Measurements from ENCODE around the gene RGPD5.
"Not testable (repeated sequence)": the region's sequence is repeated elsewhere in the genome, so short reads cannot be mapped to it uniquely, and the experiment has no call there.

RGPD5 gene

GRCh38 chr2:109894141-109894540 is 100.0 kb downstream of the RGPD5 start:
- DNase-seq: not testable (repeated sequence)

GRCh38 chr2:109895090-109895869 is 101.2 kb downstream of the RGPD5 start:
- not testable (repeated sequence) for DNase-seq

- not testable (repeated sequence) for DNase-seq
These were observed 102.1 kb downstream of the RGPD5 start for GRCh38 chr2:109896212-109896611.

- DNase-seq: not testable (repeated sequence)
These were observed 103.8 kb downstream of the RGPD5 start for GRCh38 chr2:109897769-109898461.

GRCh38 chr2:109898462-109899336 is 104.6 kb downstream of the RGPD5 start, which contains the start of gene LIMS3:
TSS of gene LIMS3 (plus strand) at chr2:109898688. CDS start at chr2:109898729, 41 bp downstream.
- DNase-seq: not testable (repeated sequence)

GRCh38 chr2:109905796-109906195 is 111.7 kb downstream of the RGPD5 start:
- DNase-seq: not testable (repeated sequence)

Measured in bone marrow (tissue), 2 donors.